Activated CD8-positive, alpha-beta memory T cell treated with anti-CD3 and anti-CD28 coated beads, Interleukin-2, amount 50 U/mL, for 24 hours (primary cell): ENCODE results near the gene TTYH1.
A peak's percentile ranks its signal among the peaks of the same experiment; 100 is the strongest.
"Not testable (repeated sequence)": the region's sequence is repeated elsewhere in the genome, so short reads cannot be mapped to it uniquely, and the experiment has no call there.

ENCODE experiments used
- DNase-seq: peaks from one replicate; pipeline ENCODE4 v3.0.0-alpha.2; 2020; ENCODE audit errors: extremely low read depth

Gene TTYH1

GRCh38 chr19:54415208-54415900 is at the start of gene TTYH1:
Gene TTYH1, plus strand, starts transcription at chr19:54415464. Its CDS starts 89 bp downstream, at chr19:54415553.
- DNase-seq: no peak

GRCh38 chr19:54365798-54366197 is 49.5 kb upstream of the TTYH1 start:
- not testable (repeated sequence) for DNase-seq

- no peak for DNase-seq
These were observed 48.5 kb upstream of the TTYH1 start for GRCh38 chr19:54366811-54367210.

- DNase-seq: no peak
These were observed 46.1 kb upstream of the TTYH1 start for GRCh38 chr19:54369082-54369687.

DNA sequence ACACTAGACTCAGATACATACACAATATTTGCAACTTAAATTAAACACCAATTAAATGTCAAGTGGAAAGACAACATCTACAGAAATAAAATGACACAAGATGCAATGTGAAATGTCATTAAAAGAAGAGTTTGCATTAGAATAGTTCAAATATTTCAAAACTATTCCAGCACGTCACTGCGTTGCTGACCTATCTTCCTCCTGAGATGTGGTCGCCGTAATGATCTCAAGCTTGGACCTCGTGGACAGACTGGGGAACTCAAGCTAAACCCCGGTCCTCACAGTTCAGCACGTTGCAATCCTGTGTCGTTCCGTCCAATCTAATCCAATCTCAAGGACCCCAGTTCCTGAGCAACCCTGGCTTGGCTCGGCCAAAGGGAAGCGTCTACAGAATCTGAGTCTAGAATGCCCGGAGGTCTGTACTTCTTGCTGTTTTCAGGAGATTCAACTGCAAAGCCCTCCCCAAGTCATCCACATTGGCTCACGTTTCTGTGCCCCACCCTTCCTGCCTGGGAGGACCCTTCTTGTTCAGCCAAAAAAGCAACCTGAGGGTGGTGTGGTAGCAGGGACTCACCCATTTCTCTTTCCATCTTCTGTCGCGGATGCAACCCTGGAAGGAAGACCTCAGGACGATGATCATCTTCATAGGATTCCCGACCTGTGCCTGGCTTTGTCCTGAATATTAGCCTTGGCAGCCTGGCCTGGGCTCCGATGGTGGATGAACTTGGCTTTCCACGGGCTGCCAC is 45.4 kb upstream of the TTYH1 start:
- DNase-seq: not testable (repeated sequence)

- peak; percentile 38 for DNase-seq
These were observed 44.8 kb upstream of the TTYH1 start for GRCh38 chr19:54370434-54370796.

DNA sequence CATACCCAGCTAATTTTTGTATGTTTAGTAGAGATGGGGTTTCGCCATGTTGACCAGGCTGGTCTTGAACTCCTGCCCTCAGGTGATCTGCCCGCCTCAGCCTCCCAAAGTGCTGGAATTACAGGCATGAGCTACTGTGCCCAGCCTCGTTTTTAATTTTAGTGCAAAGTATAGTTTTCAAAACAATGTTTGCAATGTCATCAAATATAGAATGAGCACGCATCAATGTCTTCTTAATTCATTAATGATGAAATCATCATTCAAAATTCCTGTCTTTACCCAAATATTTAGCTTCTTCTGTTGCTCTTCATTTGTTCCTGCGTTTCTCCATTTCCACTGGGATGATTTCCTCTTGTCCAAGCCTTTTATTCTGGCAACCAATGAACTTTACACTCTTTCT is 43.8 kb upstream of the TTYH1 start:
- DNase-seq: not testable (repeated sequence)

DNA sequence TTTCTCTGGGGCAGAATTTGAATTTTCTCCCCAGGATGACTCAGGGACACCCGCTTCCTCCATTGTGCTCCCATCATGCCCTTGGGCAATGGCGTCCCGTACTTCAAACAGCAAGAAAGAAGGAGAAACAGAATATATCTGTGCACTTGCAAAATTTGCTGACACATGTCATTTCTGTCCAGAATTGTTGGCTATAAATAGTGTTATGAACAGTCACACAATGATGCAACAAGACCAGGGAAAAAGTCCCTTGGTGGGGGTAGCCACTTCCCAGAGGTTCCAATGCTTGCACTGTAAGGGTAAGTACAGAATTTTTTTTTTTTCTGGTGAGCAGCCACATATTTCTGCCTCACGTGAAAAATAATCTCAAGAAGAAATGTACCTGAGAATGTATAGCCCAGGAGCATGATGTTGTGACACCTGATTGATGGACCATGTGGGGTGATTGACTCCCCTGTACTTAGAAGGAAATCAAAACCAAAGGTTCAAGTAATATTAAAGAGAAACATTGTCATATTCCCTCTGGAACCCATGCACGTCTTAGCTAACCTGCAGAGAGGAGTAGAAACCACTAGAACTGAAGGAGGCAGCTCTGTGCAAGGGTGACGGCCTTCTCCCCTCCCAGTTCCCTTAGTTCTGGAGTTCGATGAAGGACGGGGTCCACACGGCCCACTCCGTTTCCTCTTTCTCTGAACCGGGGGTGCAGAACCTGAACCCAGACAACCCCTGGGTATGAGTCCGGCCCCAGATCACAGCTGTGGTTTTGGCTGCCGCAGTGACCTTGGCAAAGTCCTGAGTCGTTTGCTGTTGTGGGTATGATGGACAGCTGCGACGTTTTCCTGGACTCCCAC is 41.3 kb upstream of the TTYH1 start:
- DNase-seq: no peak

DNA sequence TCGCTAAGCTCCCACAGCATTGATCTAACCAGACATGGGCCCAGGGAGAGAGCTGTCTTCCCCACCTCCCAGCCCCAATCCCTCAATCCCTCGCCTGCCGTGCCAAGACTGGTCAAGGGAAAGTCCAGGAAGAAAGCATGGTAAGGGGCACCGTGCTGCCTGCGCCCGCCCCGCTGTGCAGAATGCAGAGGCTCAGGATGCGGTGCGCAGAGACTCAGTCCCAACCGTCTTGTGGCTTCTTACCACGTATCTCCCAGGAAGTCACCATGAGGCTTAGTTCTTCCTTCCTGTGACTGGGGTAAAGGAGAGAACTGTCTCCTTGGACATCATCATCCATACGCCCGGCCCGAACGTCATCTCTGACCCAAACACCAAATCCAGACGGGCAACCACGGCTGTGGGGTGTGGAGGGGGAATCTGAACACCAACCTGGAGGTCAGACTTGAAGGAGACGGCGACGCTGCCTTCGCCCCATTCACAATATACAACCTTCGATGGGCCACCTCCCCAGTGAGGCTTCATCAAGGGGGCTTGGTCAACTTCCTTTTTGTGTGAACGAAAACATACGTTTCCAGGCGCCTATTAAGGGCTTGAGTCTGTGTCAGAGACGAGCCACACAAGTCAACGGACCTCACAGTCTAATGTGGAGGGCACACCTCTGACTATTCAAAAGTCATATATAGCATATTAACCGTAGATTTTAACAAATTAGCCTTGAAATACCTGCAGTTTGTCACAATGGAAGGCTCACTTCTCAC is 39.9 kb upstream of the TTYH1 start:
- not testable (repeated sequence) for DNase-seq

GRCh38 chr19:54376610-54377285 is 38.5 kb upstream of the TTYH1 start:
- DNase-seq: no peak

- no peak for DNase-seq
These were observed 36.0 kb upstream of the TTYH1 start for GRCh38 chr19:54379187-54379678.

DNA sequence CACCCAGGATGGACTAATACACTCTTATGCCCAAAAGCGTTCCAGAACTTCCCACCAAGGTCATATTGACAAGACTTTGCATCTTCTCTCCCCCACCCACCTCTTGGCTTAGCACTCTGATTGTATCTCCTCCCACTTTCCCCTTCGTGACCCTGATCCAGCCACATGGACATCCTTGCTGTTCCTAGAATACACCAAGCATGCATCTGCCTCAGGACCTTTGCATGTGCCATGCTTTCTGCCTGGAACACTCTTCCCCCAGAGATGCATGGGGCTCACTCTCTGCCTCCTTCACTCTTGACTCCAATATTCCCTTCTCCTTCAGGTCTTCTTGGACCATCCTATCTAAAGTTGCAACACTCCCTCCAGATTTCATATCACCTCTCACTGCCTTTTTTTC is 34.4 kb upstream of the TTYH1 start:
- no peak for DNase-seq

DNA sequence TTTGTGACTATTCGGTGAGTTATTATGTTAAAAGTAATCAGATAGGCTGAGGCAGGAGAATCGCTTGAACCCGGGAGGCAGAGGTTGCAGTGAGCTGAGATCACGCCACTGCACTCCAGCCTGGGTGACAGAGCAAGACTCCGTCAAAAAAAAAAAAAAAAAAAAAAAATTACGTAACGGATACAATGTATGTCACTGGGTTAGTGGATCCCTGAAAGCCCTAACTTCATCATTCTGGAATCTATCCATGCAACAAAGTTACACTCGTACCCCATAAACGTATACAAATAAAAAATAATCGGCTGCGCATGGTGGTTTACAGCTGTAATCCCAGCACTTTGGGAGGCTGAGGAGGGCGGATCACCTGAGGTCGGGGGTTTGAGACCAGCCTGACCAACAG is 33.2 kb upstream of the TTYH1 start:
- DNase-seq: not testable (repeated sequence)

GRCh38 chr19:54383330-54383729 is 31.9 kb upstream of the TTYH1 start:
- DNase-seq: no peak

- no peak for DNase-seq
These were observed 27.1 kb upstream of the TTYH1 start for GRCh38 chr19:54387991-54388801.

DNA sequence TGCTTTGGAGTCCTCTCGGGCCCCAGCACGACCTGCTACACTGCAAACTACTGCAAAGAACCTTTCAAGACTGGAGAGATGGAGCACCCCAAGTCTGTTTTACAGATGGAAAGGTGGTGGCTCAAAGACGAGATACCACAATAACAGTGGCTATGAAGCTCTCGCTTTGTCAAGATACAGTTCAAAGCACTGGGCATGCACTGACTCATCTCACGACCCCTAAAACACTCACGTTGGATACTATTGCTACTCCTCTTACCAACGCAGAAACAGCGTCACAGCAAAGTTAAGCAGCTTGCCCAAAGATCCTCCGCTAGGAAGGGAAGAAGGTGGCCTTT is 26.5 kb upstream of the TTYH1 start:
- DNase-seq: no peak

DNA sequence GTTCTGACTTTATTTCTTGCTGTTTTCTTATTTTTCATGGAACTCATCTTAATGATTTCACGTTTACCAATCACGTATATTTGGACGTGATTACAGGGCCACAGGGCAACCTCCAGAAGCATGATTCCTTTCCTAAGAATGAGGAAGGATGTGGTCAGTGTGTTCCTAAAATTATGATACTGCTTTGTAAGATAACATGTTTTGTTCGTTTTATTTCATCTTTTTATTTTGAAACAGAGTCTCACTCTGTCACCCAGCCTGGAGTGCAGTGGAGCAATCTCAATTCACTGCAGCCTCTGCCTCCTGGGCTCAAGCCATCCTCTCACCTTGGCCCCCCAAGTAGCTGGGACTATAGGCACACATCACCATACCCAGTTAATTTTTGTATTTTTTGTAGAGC is 25.7 kb upstream of the TTYH1 start:
- DNase-seq: no peak

- no peak for DNase-seq
These were observed 24.2 kb upstream of the TTYH1 start for GRCh38 chr19:54390942-54391577.

- no peak for DNase-seq
These were observed 23.6 kb upstream of the TTYH1 start for GRCh38 chr19:54391589-54392061.
